DOHH2 (cell line): Measurements from ENCODE around the gene ANKRD55.

ENCODE experiments used
- H3F3A ChIP-seq: fragments of 200-600 bp; sonication (generic), shearing (Covaris generic); 2 replicates; pipeline ENCODE4 v1.6.0; 2016; ENCODE audit warnings: antibody characterized with exemption, mild to moderate bottlenecking; ENCODE audit not compliant: control insufficient read depth, insufficient read depth
- H3K27ac ChIP-seq: fragments of 200-600 bp; sonication (generic); 2 replicates; pipeline ENCODE4 v1.5.1; 2014; ENCODE audit warnings: low read depth, mild to moderate bottlenecking, low read length, moderate library complexity
- H3K27me3 ChIP-seq: fragments of 200-600 bp; sonication (generic); 2 replicates; pipeline ENCODE4 v1.6.1; 2014; ENCODE audit warnings: mild to moderate bottlenecking, low read length, mixed read lengths; ENCODE audit not compliant: control insufficient read depth
- H3K36me3 ChIP-seq: fragments of 200-600 bp; sonication (generic); 2 replicates; pipeline ENCODE4 v1.6.1; 2014; ENCODE audit warnings: mild to moderate bottlenecking, low read length, moderate library complexity, mixed read lengths; ENCODE audit not compliant: control insufficient read depth
- H3K4me1 ChIP-seq: fragments of 200-600 bp; sonication (generic); 2 replicates; pipeline ENCODE4 v1.6.1; 2014; ENCODE audit warnings: mild to moderate bottlenecking, low read length, mixed read lengths; ENCODE audit not compliant: control insufficient read depth
- H3K4me2 ChIP-seq: fragments of 200-600 bp; sonication (generic); 2 replicates; pipeline ENCODE4 v1.6.0; 2014; ENCODE audit warnings: mild to moderate bottlenecking, low read length, moderate library complexity
- H3K4me3 ChIP-seq: fragments of 200-600 bp; sonication (generic); 2 replicates; pipeline ENCODE4 v1.5.1; 2014; ENCODE audit warnings: mild to moderate bottlenecking, low read length, mixed read lengths
- H3K79me2 ChIP-seq: fragments of 200-600 bp; sonication (generic); 2 replicates; pipeline ENCODE4 v1.6.1; 2014; ENCODE audit warnings: mild to moderate bottlenecking, low read length, mixed read lengths; ENCODE audit not compliant: control insufficient read depth
- H3K9me2 ChIP-seq: fragments of 200-600 bp; sonication (generic); replicated peaks from 2 replicates; pipeline ENCODE4 v1.6.1; 2014; ENCODE audit warnings: mild to moderate bottlenecking, low read length, mixed read lengths; ENCODE audit not compliant: control insufficient read depth
- H3K9me3 ChIP-seq: fragments of 200-600 bp; sonication (generic); 2 replicates; pipeline ENCODE4 v1.6.1; 2014; ENCODE audit warnings: antibody characterized with exemption, low read length, mixed read lengths; ENCODE audit not compliant: control insufficient read depth, insufficient read depth
- H4K20me1 ChIP-seq: fragments of 200-600 bp; sonication (generic); 2 replicates; pipeline ENCODE4 v1.6.0; 2014; ENCODE audit warnings: low read depth, mild to moderate bottlenecking, antibody characterized with exemption, low read length, moderate library complexity; ENCODE audit not compliant: control insufficient read depth, insufficient read depth
- EZH2phosphoT487 ChIP-seq: fragments of 200-600 bp; sonication (generic); IDR thresholded peaks from 2 replicates; pipeline ENCODE4 v1.6.1; 2017; ENCODE audit warnings: borderline replicate concordance, mild to moderate bottlenecking, antibody characterized with exemption, low read length, moderate library complexity, mixed read lengths
- TF ChIP-seq, protein P1 (sequence below): fragments of 200-600 bp; sonication (generic); IDR thresholded peaks from one replicate; pipeline ENCODE4 v1.5.1; 2014; ENCODE audit warnings: antibody characterized with exemption, mild to moderate bottlenecking, low read depth, low read length; ENCODE audit not compliant: poor library complexity, severe bottlenecking

Gene ANKRD55

DNA sequence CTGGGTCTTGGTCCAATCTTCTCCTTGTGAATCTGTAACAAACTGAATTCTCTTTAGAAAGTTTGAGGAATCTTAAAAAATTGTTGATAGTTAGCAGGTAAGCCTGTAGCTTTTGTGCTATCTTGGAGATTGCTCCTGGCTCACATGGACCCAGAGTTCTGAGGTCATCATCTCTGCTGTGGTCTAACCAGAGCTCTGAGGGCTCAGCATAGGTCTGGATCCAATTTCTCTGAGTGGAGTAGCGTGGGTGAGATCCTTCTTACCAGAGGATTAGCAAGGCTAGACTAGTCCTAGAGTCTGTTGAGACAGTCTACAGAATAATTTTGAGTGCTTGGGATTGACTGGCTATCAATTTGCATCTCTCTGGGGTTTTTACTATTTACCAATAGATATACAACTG is 177.8 kb downstream of the ANKRD55 start:
- H3K27me3 ChIP-seq = no peaks in the 10 kb centered on the region
- no peaks in the 10 kb centered on the region for H4K20me1 ChIP-seq
- peaks cover 20% of the 10 kb centered on the region for H3K4me1 ChIP-seq
- H3K4me3 ChIP-seq = no peak overlapping the region
- H3K79me2 ChIP-seq = no peaks in the 10 kb centered on the region
- H3K9me2 ChIP-seq = no peaks in the 10 kb centered on the region
- no peak overlapping the region for H3K4me2 ChIP-seq
- no peak overlapping the region for H3K27ac ChIP-seq
- H3K9me3 ChIP-seq = 0 out of 2 replicates have a peak, but pooled peaks cover 8% of the 10 kb centered on the region
- H3K36me3 ChIP-seq = no peaks in the 10 kb centered on the region
- H3F3A ChIP-seq = peaks cover 6% of the 10 kb centered on the region; the same call in 1 of the 2 replicates
- TF ChIP-seq, protein P1, sequence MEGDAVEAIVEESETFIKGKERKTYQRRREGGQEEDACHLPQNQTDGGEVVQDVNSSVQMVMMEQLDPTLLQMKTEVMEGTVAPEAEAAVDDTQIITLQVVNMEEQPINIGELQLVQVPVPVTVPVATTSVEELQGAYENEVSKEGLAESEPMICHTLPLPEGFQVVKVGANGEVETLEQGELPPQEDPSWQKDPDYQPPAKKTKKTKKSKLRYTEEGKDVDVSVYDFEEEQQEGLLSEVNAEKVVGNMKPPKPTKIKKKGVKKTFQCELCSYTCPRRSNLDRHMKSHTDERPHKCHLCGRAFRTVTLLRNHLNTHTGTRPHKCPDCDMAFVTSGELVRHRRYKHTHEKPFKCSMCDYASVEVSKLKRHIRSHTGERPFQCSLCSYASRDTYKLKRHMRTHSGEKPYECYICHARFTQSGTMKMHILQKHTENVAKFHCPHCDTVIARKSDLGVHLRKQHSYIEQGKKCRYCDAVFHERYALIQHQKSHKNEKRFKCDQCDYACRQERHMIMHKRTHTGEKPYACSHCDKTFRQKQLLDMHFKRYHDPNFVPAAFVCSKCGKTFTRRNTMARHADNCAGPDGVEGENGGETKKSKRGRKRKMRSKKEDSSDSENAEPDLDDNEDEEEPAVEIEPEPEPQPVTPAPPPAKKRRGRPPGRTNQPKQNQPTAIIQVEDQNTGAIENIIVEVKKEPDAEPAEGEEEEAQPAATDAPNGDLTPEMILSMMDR = no peak
- no peak for TF ChIP-seq EZH2phosphoT487

DNA sequence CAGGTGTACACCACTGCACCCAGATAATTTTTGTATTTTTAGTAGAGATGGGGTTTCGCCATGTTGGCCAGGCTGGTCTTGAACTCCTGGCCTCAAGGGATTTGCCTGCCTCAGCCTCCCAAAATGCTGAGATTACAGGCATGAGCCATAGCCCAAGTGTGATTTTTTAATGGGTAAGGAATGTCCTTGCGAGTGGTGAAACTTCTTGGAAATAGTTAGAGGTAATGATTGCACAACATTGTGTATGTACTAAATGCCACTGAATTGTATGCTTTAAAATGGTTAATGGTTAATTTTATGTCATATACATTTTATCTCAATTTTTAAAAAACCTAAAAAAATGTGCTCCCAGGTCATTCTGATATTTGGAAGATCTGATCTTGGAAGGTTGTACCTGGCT is 178.5 kb downstream of the ANKRD55 start:
- H3K27me3 ChIP-seq = no peaks in the 10 kb centered on the region
- 0 out of 2 replicates have a peak, but pooled peaks cover 8% of the 10 kb centered on the region for H3K9me3 ChIP-seq
- H3K9me2 ChIP-seq = no peaks in the 10 kb centered on the region
- H3K27ac ChIP-seq = no peak overlapping the region
- H3K4me2 ChIP-seq = no peak overlapping the region
- peaks cover 26% of the 10 kb centered on the region for H3K4me1 ChIP-seq
- H3F3A ChIP-seq = peaks cover 6% of the 10 kb centered on the region; the same call in 1 of the 2 replicates
- no peak overlapping the region for H3K4me3 ChIP-seq
- H4K20me1 ChIP-seq = no peaks in the 10 kb centered on the region
- H3K79me2 ChIP-seq = no peaks in the 10 kb centered on the region
- TF ChIP-seq, protein P1 = no peak
- no peak for TF ChIP-seq EZH2phosphoT487
- no peaks in the 10 kb centered on the region for H3K36me3 ChIP-seq

DNA sequence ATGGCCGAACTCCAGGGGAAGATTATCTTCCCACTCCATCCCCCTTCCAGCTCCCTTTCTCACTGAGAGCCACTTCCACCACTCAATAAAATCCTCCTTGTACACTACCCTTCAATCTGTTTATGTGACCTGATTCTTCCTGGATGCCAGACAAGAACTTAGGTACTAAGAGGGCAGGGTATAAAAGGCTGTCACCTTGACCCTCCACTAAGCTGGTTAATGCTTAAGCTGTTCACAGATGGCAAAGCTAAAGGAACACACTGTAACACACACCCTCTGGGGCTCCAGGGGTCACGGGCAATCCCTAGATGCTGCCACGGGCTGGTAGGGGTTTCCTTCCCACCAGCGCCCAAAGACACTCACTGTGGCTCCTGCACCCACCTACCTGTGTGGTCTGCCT is 179.8 kb downstream of the ANKRD55 start:
- peaks cover 6% of the 10 kb centered on the region; the same call in 1 of the 2 replicates for H3F3A ChIP-seq
- no peak overlapping the region for H3K27ac ChIP-seq
- H3K27me3 ChIP-seq = no peaks in the 10 kb centered on the region
- 0 out of 2 replicates have a peak, but pooled peaks cover 8% of the 10 kb centered on the region for H3K9me3 ChIP-seq
- no peaks in the 10 kb centered on the region for H4K20me1 ChIP-seq
- no peaks in the 10 kb centered on the region for H3K36me3 ChIP-seq
- no peak overlapping the region for H3K4me3 ChIP-seq
- no peaks in the 10 kb centered on the region for H3K79me2 ChIP-seq
- no peaks in the 10 kb centered on the region for H3K9me2 ChIP-seq
- TF ChIP-seq, protein P1 = no peak
- TF ChIP-seq EZH2phosphoT487 = no peak
- peaks cover 30% of the 10 kb centered on the region for H3K4me1 ChIP-seq
- H3K4me2 ChIP-seq = no peak overlapping the region

DNA sequence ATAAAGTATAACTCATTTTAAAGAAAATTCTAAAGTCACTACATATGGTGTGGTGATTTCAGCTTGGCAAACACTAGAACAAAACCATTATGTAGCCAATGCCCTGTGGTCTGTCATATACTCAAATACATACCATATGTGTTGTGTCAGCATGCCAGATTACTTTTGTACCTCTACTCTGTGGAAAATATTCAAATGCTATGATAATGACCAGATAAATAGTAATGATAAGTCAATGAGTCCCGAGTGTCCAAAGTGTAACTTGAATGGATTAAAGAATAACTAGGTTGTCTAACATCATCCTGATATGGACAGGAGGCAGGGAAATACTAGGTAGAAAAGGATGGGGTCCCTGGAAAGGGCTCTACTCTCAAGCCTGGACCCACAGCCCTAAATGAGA is 180.4 kb downstream of the ANKRD55 start:
- Histone ChIP-seq H3K4me3 (no peak overlapping the region), H3K36me3 (no peaks in the 10 kb centered on the region), H4K20me1 (no peaks in the 10 kb centered on the region), H3F3A (peaks cover 6% of the 10 kb centered on the region; the same call in 1 of the 2 replicates), H3K4me1 (peaks cover 30% of the 10 kb centered on the region), H3K27ac (no peak overlapping the region), H3K4me2 (no peak overlapping the region), H3K79me2 (no peaks in the 10 kb centered on the region), H3K9me3 (0 out of 2 replicates have a peak, but pooled peaks cover 8% of the 10 kb centered on the region), H3K9me2 (no peaks in the 10 kb centered on the region), H3K27me3 (no peaks in the 10 kb centered on the region)
- TF ChIP-seq, protein P1 = no peak
- no peak for TF ChIP-seq EZH2phosphoT487
